Muscle layer of duodenum (tissue), 2 donors: ENCODE results near the gene SLC2A9.

Experiments used
- H3K27ac ChIP-seq: one replicate; pipeline ENCODE4 v1.7.0; 2013; ENCODE audit warnings: mild to moderate bottlenecking, low read length
- H3K27me3 ChIP-seq: one replicate; pipeline ENCODE4 v1.7.0; 2013; ENCODE audit warnings: low read depth, mild to moderate bottlenecking, control low read depth, low read length
- H3K36me3 ChIP-seq, 2 donors: one replicate each; pipeline ENCODE4 v1.7.0; 2013; ENCODE audit warnings: low read length in 2 of 2, control low read depth in 1 of 2, mild to moderate bottlenecking in 1 of 2; ENCODE audit not compliant: insufficient read depth in 2 of 2, control insufficient read depth in 1 of 2
- H3K4me1 ChIP-seq, 2 donors: one replicate each; pipeline ENCODE4 v1.7.0; 2013; ENCODE audit warnings: low read length in 2 of 2, mild to moderate bottlenecking in 2 of 2, control low read depth in 1 of 2, moderate library complexity in 1 of 2; ENCODE audit not compliant: insufficient read depth in 2 of 2, control insufficient read depth in 1 of 2
- H3K4me3 ChIP-seq, 2 donors: one replicate each; pipeline ENCODE4 v1.7.0; 2013; ENCODE audit warnings: low read length in 2 of 2, low read depth in 1 of 2, mild to moderate bottlenecking in 1 of 2
- H3K9me3 ChIP-seq, 2 donors: one replicate each; pipeline ENCODE4 v1.7.0; 2013; ENCODE audit warnings: low read length in 2 of 2, control low read depth in 1 of 2, mild to moderate bottlenecking in 1 of 2; ENCODE audit not compliant: control insufficient read depth in 1 of 2
- donor health status: healthy.

SLC2A9 gene

DNA sequence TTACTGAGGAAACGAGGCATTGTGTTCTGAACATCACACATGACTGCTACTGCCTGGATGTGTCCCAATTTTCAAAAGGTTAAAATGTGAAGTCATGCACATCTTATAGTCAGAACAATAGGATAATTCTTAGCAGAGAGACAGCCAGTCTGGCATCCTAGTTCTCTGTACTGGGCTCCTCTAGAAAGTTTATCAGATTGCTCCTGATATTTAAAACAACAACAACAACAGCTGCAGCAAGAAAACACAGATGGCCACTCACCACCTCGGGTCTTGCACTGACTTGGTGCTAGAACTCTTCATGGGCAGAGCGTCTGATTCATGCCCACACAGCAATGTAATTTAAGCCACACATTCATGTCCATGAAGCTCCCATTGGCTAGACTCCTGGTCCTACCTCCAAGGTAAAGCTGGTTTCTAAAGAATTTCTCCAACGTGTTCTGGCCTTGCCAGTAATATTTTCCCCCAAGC, 33.3 kb upstream of the SLC2A9 start:
- Histone ChIP-seq H3K27me3 (no peaks in the 10 kb centered on the region), H3K27ac (no peak overlapping the region), H3K36me3 (no peaks in the 10 kb centered on the region), H3K9me3 (no peaks in the 10 kb centered on the region), H3K4me1 (peaks cover 0 to 19% of the 10 kb centered on the region in 2 donors), H3K4me3 (no peak overlapping the region)

DNA sequence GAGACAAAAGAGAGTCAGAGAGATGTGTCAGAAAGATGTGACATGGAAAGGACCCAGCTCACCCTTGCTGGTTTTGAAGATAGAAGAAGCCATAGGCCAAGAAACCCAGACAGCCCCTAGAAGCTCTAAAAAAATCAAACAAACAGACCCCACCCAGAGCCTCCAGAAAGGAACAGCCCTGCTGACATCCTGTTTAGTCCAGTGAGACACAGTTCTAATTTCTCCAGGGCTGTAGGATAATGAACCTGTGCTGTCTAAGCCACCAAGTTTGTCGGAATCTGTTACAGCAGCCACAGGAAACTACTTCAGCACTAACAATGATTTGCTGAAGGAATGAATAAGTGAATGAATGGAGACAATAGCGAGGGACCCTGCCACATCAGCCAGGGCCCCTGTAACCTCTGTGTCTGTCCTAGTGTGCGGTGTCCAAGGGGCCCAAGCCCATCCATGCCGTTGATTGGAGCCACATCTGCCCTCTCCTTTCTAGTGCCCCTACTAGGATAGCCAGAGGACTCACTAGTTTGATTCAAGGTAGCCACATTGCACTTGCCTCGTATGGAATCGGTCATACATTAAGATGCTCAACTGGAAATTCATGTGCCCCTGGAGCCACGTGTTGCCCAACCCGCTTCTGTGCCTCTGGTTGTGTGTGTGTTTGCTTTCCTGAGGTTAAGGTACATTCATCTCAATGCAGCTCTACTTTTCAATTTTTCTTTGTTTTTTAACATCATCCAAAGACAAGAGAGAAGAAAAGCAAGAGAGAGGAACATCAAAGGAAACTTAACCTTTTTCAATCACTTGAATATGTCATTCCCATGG, 32.5 kb upstream of the SLC2A9 start:
- Histone ChIP-seq H3K27me3 (no peaks in the 10 kb centered on the region), H3K4me3 (no peak overlapping the region), H3K36me3 (no peaks in the 10 kb centered on the region), H3K9me3 (no peaks in the 10 kb centered on the region), H3K4me1 (peaks cover 0 to 19% of the 10 kb centered on the region in 2 donors), H3K27ac (no peak overlapping the region)

DNA sequence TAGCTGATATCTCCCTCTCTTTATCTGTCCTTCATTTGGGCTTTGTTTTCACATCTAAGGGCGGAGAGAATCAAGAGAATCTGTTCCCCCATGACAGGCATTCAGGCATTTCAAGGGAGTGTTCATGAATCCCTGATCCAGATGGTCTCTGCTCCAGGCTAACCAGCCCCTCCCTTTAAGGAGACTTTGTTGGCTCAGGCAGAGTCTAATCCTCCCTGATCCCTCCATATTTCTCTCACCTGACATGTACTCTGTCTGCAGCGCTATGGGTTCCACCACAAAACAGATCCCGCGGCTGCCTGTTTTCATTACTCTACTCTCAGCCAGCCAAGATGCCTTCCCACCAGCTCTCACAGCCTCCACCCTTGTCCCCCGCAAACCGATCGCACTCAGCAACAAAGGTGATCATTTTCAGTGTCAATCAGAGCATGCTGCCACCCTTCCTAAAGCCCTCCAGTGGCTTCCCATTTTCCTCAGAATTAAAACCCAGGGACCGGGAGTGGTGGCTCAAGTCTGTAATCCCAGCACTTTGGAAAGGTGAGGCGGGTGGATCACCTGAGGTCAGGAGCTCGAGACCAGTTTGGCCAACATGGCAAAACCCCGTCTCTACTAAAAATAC, 30.3 kb upstream of the SLC2A9 start:
- Histone ChIP-seq H3K4me1 (peaks cover 0 to 13% of the 10 kb centered on the region in 2 donors), H3K4me3 (no peak overlapping the region), H3K27me3 (no peaks in the 10 kb centered on the region), H3K9me3 (no peaks in the 10 kb centered on the region), H3K27ac (no peak overlapping the region), H3K36me3 (no peaks in the 10 kb centered on the region)

GRCh38 chr4:10050721-10051120, 29.4 kb upstream of the SLC2A9 start:
- Histone ChIP-seq H3K4me3 (no peak overlapping the region), H3K27me3 (no peaks in the 10 kb centered on the region), H3K27ac (no peak overlapping the region), H3K4me1 (peaks cover 0 to 8% of the 10 kb centered on the region in 2 donors), H3K9me3 (no peaks in the 10 kb centered on the region), H3K36me3 (no peaks in the 10 kb centered on the region)

- Histone ChIP-seq H3K27me3 (no peaks in the 10 kb centered on the region), H3K4me1 (peaks cover 0 to 6% of the 10 kb centered on the region in 2 donors), H3K9me3 (no peaks in the 10 kb centered on the region), H3K36me3 (no peaks in the 10 kb centered on the region), H3K4me3 (no peak overlapping the region), H3K27ac (no peak overlapping the region)
Observed at GRCh38 chr4:10050261-10050661, 29.0 kb upstream of the SLC2A9 start.

DNA sequence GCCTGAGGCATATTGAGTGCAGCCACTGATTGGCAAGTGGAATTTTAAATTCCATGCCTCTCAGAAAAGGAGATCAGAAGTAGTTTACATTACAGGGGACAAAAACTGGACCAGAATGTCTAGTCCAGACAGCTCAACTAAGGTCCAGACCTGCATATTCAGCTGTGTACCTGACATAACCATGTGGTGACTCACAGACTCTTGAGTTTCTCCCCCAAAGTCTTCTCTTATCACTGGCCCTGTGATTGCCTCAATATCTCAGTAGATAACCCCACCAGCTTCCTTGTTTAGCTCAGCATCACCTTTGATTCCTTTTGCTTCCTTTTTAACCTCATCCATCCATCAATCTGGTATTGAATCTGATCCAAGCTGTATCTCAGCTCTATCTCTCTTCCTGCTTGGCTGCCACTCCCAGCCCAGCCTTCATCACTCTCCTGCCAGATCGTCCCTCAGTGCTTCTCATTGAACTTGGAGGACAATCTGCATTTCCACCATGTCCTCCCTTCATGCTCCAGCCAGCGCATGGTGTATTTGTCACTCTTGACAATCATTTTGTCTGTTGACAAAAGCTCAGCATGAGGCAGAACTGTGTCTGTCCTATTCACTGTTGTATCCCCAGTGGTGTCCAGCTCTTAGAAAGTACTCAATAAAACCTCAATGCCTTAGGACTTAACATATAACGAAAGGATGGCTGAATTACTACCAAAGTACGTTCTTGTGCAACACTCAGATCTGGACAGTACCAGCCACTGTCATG, 27.8 kb upstream of the SLC2A9 start:
- Histone ChIP-seq H3K4me1 (no peaks in the 10 kb centered on the region), H3K4me3 (no peak overlapping the region), H3K36me3 (no peaks in the 10 kb centered on the region), H3K27ac (no peak overlapping the region), H3K27me3 (no peaks in the 10 kb centered on the region), H3K9me3 (no peaks in the 10 kb centered on the region)

DNA sequence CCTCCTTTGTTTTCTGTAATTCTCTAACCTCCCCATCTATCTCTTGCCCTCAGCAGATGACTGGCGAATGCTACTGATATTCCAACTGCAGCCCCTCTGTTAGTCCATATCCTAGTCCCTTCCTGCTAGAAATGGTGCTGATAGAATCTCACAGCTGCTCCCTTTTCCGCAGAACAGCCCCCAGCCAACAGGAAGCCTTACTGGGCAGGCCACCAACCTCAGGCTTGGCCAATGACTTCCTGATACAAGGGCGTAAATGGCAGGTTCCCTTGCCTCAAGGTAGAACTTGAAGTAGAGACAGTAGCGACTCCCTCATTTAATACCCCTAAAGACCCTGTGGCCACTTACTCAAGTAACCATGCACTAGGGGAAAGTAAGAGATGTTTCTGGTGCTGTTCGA, 26.7 kb upstream of the SLC2A9 start:
- Histone ChIP-seq H3K9me3 (no peaks in the 10 kb centered on the region), H3K36me3 (no peaks in the 10 kb centered on the region), H3K4me1 (no peaks in the 10 kb centered on the region), H3K4me3 (no peak overlapping the region), H3K27ac (no peak overlapping the region), H3K27me3 (no peaks in the 10 kb centered on the region)

- peaks cover 5% of the 10 kb centered on the region in 2 donors for H3K9me3 ChIP-seq
Observed at GRCh38 chr4:10046471-10046870, 25.2 kb upstream of the SLC2A9 start.

GRCh38 chr4:10045481-10045880, 24.2 kb upstream of the SLC2A9 start:
- H3K4me1 ChIP-seq: no peaks in the 10 kb centered on the region
- H3K27me3 ChIP-seq: no peaks in the 10 kb centered on the region
- H3K4me3 ChIP-seq: no peak overlapping the region
- no peak overlapping the region for H3K27ac ChIP-seq
- H3K36me3 ChIP-seq: no peaks in the 10 kb centered on the region
- H3K9me3 ChIP-seq: peaks cover 5% of the 10 kb centered on the region in 2 donors

More at GRCh38 chr4:10046471-10046870, 25.2 kb upstream of the SLC2A9 start:
- H3K36me3 ChIP-seq: no peaks in the 10 kb centered on the region
- H3K4me3 ChIP-seq: no peak overlapping the region
- no peak overlapping the region for H3K27ac ChIP-seq
- H3K4me1 ChIP-seq: no peaks in the 10 kb centered on the region
- no peaks in the 10 kb centered on the region for H3K27me3 ChIP-seq

DNA sequence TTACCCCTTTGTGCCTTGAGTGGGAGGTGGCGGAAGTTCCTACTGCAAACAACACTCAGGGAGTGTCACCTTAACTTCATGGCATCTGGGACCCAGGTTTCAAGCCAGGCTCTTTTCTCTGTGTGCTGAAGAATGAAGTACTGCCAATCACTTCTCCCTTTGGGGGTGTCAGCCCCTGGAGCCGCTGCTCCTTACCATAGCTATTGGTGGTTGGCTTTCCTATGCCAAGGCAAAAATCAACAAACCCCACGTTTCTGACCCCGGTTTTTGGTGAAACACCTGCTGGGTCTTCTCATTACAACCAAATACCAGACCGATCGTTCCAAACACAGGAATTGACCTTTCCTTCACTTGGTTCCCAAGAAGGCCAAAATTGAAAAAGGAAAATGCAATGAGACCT, 19.7 kb upstream of the SLC2A9 start:
- H3K4me3 ChIP-seq: no peak overlapping the region
- no peaks in the 10 kb centered on the region for H3K4me1 ChIP-seq
- H3K9me3 ChIP-seq: peaks cover 5% of the 10 kb centered on the region in 2 donors
- H3K27ac ChIP-seq: no peak overlapping the region
- H3K27me3 ChIP-seq: no peaks in the 10 kb centered on the region
- no peaks in the 10 kb centered on the region for H3K36me3 ChIP-seq
